ENCODE data around the gene LFNG.
"Not testable (repeated sequence)": the region's sequence is repeated elsewhere in the genome, so short reads cannot be mapped to it uniquely, and the experiment has no call there.

Gene LFNG

DNA sequence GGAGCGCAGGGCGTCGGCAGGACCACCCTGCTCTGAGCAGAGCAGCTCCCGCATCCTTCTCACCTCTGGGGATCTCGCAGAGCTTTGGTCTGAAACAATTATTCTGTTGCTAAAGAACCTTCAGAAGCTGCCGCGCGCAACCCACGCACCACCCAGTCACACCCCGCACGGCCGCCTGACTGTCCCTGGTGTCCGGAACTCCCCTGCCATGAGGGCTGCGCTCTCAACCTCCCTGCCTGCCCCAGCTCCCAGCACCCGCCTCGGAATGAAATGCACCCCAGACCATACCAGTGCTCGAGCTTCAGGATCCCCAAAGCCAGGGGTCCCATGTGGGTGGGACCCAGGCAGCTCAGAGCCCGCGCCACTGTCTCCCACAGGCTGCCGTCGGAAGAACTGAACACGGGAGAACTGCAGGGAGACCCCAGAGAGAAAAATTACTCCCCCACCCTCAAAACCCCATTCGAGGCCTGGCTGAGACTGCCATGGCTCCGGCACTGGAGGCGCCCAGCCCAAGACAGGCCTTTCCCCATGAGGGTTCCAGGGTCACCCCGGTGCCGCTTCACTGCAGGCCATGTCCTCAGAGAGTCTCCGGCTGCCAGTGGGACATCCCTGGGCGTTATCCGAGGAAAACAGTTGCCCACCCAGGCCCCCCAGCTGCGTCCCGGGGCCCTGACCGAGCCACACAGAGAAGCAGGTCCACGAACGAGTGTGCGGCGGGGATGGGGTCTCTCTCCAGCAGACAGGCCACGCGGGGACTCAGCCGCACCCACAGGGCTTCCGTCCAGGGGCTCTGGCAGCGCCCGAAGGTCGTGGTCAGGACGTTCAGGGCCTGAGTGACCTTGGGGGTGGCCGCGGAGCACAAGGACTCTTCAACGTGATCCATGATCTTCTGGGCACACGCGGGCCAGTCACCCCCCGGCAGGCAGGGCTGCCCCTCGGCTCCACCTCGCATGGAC is 23.6 kb downstream of the LFNG start:
- DNase-seq (ENCODE audit: low read depth in 2 of 2, low spot score in 1 of 2) = no peak

DNA sequence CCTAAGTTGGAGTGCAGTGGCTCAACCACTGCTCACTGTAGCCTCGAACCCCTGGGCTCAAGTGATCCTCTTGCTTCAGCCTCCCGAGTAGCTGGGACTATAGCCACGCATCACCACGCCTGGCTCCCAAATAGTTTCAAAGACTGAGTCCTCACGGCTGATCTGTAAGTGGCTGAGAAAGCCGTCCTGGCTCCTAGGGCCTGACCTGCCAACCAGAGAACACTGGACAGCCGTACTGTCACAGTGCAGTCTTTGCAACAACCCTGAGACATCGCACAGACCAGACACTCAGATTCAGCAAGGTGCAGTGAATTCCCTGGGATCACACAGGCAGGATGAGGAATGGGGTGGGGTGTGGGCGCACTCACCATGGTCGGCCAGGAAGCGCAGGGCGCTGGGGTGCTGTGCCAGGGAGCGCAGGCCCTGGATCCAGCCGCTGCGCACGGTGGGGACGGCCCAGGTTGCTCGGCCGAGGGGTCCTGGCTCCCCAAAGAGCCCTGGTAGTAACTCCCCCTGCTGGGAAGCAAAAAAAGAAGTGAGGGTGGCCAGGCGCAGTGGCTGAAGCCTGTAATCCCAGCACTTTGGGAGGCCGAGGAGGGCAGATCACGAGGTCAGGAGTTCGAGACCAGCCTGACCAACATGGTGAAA is 25.1 kb downstream of the LFNG start:
- no peak for DNase-seq (ENCODE audit: low read depth in 2 of 2, low spot score in 1 of 2)

DNA sequence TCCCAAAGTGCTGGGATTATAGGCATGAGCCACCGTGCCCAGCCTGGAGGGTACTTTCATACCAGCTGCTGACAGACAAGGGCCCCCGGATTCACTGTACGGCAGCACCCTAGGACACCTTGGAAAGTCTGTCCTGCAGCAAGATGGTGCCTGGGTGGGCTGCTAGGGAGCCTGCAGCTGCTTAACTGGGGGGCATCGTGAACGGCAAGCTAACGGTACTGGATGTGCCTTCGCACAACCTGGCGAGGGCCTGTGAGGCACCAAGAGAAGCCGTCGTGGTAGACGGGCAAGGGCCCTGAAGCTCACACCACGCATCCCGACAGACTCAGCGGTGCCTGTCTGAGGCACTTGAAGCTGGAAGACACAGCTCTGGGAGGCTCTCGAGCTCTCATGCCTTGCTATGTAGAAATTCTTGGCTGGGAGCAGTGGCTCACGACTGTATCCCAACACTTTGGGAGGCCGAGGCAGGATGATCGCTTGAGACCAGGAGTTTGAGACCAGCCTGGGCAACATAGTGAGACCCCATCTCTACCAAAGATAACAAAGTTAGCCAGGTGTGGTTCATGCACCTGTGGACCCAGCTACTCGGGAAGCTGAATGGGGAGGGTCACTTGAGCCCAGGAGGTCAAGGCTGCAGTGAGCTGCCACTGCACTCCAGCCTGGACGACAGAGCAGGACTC is 26.3 kb downstream of the LFNG start:
- DNase-seq (ENCODE audit: low read depth in 2 of 2, low spot score in 1 of 2) = no peak

DNA sequence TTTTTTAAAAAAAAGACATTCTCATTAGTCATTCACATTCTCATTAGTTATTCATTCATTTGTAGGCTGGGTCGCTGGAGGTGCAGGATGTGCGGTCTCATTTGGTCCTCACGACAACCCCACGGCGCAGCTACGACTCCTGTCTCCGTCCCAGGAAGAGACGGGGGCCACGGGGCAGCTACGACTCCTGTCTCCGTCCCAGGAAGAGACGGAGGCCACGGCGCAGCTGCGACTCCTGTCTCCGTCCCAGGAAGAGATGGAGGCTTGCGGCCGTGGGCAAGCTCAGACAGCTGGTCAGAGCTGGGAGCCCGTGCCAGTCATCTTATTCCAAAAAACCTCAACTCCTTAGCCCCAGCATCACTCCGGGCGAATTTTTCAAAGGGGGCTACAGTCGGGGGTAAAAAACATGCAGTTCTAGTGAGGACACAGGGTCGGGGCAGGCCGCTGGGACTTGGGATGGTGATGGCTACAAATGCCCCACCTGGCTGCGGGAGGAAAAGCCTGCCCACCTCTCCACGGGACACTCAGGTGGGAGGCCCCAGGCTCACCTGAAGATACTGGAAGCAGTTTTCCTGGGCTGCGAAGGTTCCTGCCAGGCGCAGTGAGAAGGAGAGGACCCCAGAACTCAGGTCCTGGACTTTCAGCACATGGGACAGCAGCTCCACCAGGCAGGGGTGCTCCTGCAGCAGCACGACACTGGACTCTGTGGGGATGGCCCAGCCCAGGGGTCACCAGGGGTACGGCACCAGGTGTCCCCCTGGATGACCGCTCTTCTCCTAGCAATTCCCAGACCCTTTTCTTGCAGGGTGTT is 27.4 kb downstream of the LFNG start:
- DNase-seq (ENCODE audit: low read depth in 2 of 2, low spot score in 1 of 2) = no peak

DNA sequence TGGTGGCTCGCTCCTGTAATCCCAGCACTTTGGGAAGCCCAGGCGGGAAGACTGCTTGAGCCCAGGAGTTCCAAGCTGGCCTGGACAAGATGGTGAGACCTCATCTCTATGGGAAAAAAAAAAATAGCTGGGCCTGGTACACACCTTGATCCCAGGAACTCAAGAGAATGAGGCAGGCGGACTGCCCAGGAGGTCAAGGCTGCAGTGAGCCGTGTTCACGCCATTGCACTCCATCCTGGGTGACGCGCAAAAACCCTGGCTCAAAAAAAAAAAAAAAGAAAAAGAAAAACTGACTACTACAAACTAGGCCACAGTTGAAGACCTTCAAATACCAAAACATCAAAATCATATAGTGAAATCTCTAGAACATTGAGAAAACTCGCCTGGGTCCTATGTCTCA is 31.8 kb downstream of the LFNG start:
- DNase-seq (ENCODE audit: low read depth in 2 of 2, low spot score in 1 of 2) = no peak

DNA sequence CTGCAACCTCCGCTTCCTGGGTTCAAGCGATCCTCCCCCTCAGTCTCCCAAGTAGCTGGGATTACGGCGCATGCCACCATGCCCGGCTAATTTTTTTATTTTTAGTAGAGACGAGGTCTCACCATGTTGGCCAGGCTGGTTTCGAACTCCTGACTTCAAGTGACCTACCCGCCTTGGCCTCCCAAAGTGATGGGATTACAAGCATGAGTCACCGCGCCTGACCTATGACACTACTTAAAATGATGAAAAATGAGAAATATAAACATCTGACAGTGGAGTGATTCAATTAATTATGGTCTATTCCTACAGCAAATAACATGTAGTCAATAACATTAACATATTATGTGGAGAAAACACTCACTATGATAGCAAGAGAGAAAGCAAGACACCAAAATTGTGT is 33.5 kb downstream of the LFNG start:
- DNase-seq (ENCODE audit: low read depth in 2 of 2, low spot score in 1 of 2) = no peak

DNA sequence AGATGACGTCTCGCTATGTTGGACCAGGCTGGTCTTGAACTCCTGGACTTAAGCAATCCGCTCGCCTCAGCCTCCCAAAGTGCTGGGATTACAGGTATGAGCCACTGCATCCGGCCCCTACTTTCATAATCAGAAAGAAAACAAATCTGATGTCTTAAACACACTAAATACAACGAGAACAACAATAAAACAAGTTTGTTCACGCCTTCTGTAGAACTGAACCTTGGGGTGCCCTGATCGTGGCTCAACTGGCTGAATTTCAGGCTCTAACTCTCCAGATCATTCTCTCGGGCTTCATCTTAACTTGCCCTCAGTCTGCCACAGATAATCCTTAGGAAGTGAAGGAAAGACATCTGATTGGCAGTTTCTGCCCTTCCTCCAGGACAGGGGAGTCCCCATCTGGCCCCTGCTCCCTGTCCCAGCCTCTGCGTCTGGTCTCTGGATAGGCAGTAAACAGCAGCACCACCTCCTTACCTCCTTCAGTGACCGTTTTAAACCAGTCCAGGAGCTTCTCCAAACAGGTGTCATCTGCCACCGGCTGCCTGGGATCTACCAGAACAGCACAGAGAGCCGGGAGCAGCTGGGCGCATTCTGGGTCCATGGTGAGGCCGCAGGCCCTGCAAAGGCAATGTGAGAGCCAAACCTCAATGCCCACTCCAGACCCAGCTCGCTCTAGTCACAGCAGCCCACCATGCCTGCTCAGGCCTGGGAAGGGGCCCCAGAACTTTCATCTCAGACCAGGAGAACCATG is 34.4 kb downstream of the LFNG start:
- no peak for DNase-seq (ENCODE audit: low read depth in 2 of 2, low spot score in 1 of 2)

DNA sequence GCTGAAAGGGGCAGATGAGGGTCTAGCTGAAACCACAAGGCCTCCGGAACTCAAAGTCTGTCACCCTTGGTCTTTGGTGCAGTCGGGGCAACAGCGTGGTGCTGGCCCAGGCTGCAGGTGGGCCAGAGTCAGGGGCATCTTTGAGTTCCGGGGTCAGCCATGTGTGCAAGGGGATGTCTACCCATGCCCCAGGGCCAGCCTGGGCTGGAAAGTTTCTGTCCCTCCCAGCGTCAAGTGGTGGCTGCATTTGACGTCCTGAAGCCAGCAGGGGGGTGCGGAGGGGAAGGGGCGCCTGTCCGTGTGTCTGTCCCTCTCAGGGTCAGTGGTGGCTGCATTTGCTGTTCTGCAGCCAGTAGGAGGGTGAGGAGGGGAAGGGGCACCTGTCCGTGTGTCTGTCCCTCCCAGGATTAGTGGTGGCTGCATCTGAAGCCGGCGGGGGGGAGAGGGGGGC is 35.1 kb downstream of the LFNG start:
- DNase-seq (ENCODE audit: low read depth in 2 of 2, low spot score in 1 of 2) = no peak

DNA sequence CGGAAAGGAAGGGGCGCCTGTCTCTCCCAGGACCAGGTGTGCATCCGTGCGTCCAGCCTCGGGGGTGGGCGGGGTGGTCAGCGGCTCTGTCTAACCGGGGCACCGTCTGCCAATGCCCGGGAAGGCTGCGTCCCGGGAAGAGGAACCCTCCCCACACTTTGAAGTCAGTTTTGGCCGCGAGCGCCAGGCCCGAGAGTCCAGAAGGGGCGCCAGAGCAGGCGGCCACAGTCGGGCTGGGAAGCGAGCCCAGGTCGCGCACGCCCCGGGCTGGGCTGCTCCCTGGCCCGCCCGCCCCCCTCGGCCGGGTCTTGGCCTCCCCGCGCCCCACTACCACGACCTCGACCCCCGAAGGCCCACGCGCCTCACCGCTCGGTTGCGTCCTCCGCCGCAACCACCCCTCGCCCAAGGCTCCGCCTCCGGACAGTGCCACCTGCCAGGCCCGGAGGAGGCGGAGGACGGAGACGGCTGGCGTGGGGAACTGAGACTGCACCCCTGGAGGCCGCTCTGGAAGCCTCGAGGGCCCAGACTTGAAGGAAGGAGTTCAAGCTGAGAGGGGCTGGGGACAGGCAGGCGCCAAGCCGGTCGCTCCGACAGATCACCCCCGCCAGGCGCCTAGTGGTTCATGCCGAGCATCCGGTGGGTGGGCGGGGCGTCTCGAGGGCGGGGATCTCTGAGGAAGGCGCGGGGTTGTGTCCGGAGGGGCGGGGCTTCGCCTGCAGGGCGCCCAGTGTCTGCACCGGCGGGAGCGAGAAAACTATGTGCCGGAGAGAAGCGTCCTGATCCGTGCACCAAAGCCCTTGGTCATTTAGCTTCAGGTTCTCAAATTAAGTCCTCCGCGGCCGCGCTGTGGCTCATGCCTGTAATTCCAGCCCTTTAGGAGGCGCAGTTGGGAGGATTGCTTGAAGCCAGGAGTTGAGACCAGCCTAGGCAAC is 35.8 kb downstream of the LFNG start, which contains the start of gene BRAT1:
Gene BRAT1, minus strand, starts transcription at position 404 of the 932 bp plus-strand sequence. CDS start 1,093 bp downstream, outside the sequence.
- peak; percentile 91 to 97 for DNase-seq (ENCODE audit: low read depth in 2 of 2, low spot score in 1 of 2)

DNA sequence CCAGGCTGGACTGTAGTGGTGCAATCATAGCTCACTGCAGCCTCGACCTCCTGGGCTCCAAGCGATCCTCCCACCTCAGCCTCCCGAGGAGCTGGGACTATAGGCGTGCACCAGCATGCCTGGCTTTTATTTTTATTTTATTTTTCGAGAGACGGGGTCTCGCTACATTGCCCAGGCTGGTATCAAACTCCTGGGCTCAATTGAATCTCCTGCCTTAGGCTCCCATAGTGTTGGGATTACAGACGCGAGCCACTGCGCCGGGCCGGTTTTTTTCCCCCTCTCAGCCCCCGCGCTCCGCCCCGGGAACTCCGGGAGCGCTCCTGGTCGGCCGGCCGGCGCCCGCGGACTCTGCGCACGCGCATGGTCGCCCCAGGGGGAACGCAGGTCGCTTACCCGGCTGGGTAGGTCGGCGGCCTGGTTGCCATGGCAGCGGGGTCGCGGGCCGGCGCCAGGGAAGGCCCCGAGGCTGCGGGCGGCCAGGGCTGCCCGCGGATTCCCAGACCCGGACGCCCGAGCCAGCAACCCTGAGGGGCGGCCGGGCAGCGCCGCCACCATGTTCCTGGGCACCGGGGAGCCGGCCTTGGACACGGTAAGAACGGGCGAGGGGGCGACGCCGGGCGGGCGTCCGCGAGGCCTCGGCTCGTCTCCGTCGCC is 39.2 kb downstream of the LFNG start, which contains the start of gene IQCE:
Gene IQCE, plus strand, starts transcription at position 351 of the 654 bp plus-strand sequence. Its CDS starts 203 bp downstream, at position 554.
- DNase-seq (ENCODE audit: low read depth in 2 of 2, low spot score in 1 of 2) = peak; percentile 75 to 83

DNA sequence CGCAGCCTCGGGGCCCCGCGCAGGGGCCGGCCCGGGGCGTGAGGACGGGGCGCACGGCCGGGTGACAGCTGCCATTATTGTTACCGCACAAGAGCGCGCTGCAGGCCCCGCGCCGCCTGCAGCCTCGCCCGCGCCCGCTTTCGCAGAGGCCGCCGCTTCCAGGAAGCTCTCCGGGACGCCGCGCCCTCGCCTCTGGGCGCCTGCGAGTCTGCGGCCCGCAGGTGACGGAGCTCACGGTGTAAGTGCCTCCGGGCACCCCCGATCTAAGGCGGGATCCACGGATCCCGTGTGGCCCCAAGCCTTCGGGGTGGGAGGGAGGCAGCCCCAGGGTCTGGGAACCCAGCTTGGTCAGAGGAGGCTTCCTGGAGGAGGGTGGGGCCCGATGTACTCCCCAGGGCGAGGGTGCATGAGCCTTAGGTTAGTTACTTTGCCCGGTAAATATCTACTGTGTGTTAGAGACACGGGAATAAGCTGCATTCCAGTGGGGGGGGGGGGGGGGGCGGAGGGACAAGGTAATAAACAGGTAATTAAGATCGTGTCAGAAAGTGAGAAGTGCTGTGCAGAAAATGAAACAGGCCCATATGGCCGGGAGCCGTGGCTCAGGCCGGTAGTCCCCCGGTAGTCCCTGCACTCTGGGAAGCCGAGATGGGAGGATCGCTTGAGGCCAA is 39.8 kb downstream of the LFNG start:
- no peak for DNase-seq (ENCODE audit: low read depth in 2 of 2, low spot score in 1 of 2)

DNA sequence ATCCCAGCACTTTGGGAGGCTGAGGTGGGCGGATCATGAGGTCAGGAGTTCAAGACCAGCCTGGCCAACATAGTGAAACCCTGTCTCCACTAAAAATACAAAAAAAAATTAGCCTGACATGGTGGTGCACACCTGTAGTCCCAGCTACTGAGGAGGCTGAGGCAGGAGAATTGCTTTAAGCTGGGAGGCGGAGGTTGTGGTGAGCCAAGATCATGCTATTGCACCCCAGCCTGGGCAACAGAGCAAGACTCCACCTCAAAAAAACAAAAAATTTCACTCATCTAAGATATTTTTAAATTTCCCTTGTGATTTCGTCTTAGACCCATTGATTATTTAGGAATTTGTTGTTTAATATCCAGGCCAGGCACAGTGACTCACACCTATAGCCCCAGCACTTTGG is 44.4 kb downstream of the LFNG start:
- not testable (repeated sequence) for DNase-seq (ENCODE audit: low read depth in 2 of 2, low spot score in 1 of 2)

DNA sequence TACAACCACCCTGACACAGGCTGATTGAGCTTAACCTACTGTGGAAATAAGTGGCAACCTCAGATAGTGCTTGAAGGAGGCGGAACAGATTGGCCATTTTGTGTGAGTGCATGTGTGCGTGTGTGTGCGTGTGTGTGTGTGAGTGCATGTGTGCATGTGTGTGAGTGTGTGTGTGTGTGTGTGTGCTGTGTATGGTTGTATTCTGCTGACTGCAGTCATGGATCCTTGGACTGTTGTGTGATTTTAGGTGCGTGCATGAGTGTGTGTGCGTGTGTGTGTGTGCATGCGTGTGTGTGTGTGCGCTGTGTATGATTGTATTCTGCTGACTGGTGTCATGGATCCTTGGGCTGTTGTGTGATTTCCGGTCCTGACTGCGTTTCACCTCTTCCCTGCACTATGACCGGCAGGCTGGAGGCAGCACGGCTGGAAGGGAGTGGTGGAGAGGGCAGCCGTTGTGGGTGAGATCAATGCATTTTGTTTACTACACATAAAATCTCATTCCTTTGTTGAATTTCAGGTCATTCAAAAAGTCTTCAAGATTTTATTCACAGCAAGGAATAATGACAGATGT is 45.5 kb downstream of the LFNG start:
- no peak for DNase-seq (ENCODE audit: low read depth in 2 of 2, low spot score in 1 of 2)

DNA sequence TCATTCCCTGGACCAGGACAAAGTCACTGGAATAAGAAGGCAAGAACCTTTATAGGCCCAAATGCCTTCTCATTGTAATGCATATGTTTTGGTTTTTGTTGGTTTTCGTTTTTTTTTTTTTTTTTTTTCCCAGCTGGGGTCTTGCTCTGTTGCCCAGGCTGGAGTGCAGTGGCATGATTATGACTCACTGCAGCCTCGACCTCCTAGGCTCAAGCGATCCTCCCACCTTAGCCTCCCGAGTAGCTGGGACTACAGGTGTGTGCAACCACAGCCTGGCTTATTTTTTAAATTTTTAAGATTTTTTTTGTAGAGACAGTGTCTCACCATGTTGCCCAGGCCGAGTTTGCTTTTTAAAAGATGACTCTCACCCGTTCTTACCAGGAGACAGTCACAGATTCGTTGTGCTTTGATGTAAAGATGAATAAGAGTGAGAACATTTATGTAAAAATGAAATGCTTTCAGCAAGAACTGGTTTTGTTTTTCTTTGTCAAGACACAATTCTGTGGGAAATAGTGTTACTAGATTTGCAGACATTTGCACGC is 46.8 kb downstream of the LFNG start:
- DNase-seq (ENCODE audit: low read depth in 2 of 2, low spot score in 1 of 2) = no peak

DNA sequence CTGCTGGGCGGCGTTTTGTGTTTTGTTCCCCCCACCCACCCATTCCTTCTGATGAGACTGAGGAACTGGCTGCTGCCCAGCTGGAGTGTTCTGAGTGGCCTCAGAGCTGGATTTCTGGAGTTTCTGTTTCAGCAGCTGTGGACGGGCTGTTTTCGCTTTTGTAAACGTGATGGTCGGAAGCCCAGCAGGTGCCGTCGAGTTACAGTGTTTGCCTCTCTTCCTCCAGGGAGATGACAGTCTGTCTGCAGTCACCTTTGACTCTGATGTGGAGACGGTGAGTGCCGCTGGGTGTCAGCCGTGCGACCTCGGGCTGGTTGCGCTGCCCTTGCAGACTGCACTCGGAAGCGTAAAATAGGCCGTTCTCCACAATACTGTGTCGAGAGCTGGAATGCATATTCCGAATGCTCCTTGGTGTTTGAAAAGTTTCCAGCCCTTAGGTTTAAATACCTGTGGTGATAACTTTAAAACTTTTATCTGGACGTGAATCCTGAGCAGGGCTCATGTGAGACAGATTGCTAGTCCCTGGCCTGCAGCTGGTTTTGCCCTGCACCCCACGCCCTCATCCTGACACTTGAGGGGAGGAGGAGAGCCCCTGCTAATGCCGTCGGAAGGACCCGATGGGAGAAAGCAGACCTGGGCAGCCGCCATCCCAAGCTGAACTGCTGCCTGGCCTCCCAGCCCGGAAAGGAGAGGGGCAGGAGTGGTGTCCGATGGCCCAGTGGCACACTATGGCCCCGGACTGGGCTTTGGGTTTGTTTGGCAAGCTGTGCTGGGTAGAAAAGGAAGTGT is 47.5 kb downstream of the LFNG start:
- DNase-seq (ENCODE audit: low read depth in 2 of 2, low spot score in 1 of 2) = no peak

DNA sequence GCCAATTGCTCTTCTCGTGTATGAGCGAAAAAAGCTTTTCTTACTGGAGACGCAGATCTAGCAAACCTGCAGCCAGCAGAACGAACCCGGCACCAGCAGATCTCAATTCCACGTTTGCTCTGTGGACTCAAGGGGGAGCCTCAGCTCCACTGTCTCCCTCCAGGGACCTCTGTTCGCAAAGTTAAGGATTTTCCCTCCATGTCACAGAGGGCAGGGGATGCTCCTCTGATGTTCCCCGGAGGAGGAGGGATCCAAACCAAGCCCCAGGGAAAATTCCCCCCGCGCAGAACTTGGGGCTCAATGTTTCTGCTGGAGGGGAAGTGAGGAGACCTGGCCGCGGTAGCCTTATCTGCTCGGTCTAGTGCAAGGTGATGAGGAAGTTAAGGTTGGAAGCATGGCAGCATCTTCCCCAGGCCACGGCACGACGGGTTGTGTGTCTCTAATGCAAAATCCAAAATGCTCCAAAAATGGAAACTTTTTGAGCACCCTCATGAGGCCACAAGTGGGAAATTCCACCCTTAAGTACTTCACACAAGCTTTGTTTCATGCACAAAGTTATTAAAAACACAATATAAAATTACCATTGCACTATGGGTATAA is 48.2 kb downstream of the LFNG start:
- no peak for DNase-seq (ENCODE audit: low read depth in 2 of 2, low spot score in 1 of 2)

Measured in stimulated activated CD8-positive, alpha-beta memory T cell treated with anti-CD3 and anti-CD28 coated beads, Interleukin-4, amount 100 ng/mL, for 1 hour (primary cell).